ENCODE measurements around the gene ATP6V0C.

GRCh38 chr16:2496223-2497115 is 17.3 kb upstream of the ATP6V0C start:
- TF ChIP-seq POLR2A (IDR thresholded peaks at IDR 0.05) (no peak), CTCF (IDR thresholded peaks at IDR 0.05) (no peak), POLR2AphosphoS5 (IDR thresholded peaks at IDR 0.05) (no peak)

Data from prostate gland (tissue), 2 donors.